Measurements from ENCODE around the gene AMPH.

AMPH gene

DNA sequence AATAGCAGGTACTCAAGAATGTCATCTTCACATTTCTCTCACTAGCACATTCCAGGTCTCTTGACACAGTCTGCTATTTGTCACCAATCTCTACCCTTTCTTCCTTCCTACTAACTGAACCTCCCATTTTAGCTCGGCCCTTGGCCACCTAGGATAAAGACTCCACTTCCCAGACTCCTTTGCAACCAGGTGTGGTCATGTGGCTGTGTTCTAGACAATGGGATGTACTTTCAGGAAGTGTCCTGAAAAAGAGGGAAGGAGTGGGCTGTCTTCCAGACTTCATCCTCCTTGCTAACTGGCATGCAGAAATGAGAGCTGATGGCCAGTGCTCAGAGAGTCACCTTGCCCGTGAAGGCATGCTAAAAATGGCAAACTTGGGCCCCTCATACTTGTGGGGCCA is 139.2 kb downstream of the AMPH start:
- Histone ChIP-seq H3K4me2 (ENCODE audit: low read depth, low read length, poor library complexity, severe bottlenecking) (no peak overlapping the region), H3F3A (ENCODE audit: insufficient read depth) (no peaks in the 10 kb centered on the region), H3K79me2 (ENCODE audit: insufficient read depth, low read length) (no peaks in the 10 kb centered on the region), H3K27ac (ENCODE audit: low read depth, low read length) (no peak overlapping the region), H3K9me3 (ENCODE audit: insufficient read depth, low read length) (no peaks in the 10 kb centered on the region), H3K9ac (ENCODE audit: low read length) (no peak overlapping the region), H3K4me3 (ENCODE audit: insufficient read depth, low read length, poor library complexity, severe bottlenecking) (no peak overlapping the region), H4K20me1 (ENCODE audit: low read depth, low read length) (no peaks in the 10 kb centered on the region), H3K36me3 (ENCODE audit: low read length) (no peaks in the 10 kb centered on the region), H3K9me2 (replicated peaks; ENCODE audit: insufficient read depth, low read length) (no peaks in the 10 kb centered on the region), H3K27me3 (ENCODE audit: low read length) (0 out of 2 replicates have a peak, but pooled peaks cover 2% of the 10 kb centered on the region), H2AFZ (ENCODE audit: low read depth, low read length, severe bottlenecking) (no peak overlapping the region)
- TF ChIP-seq, protein P1, sequence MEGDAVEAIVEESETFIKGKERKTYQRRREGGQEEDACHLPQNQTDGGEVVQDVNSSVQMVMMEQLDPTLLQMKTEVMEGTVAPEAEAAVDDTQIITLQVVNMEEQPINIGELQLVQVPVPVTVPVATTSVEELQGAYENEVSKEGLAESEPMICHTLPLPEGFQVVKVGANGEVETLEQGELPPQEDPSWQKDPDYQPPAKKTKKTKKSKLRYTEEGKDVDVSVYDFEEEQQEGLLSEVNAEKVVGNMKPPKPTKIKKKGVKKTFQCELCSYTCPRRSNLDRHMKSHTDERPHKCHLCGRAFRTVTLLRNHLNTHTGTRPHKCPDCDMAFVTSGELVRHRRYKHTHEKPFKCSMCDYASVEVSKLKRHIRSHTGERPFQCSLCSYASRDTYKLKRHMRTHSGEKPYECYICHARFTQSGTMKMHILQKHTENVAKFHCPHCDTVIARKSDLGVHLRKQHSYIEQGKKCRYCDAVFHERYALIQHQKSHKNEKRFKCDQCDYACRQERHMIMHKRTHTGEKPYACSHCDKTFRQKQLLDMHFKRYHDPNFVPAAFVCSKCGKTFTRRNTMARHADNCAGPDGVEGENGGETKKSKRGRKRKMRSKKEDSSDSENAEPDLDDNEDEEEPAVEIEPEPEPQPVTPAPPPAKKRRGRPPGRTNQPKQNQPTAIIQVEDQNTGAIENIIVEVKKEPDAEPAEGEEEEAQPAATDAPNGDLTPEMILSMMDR (IDR thresholded peaks at IDR 0.05; ENCODE audit: insufficient read depth, low read length, poor library complexity, severe bottlenecking), result no peak
- TF ChIP-seq EZH2phosphoT487 (conservative IDR thresholded peaks at IDR 0.05; ENCODE audit: low read length), result no peak

DNA sequence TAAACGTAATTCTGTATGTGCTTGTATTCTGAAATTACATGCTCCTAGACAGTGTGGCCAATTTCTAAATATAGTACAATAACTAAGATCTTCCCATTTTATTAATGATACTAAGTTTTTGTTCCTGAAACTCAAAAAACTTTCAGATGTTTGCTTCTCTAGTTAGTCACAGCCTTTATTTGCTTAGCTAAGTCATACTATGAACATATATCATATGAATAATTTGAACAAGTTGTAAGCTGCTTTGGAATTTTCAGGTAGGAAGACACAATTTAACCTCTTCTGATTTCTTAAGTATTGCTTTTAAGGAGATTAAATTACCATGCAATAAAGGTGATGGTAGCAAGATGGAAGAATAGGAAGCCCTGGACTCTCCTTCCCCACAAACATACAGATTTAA is 148.7 kb downstream of the AMPH start:
- Histone ChIP-seq H3K27me3 (ENCODE audit: low read length) (no peaks in the 10 kb centered on the region), H3K9ac (ENCODE audit: low read length) (no peak overlapping the region), H3K4me3 (ENCODE audit: insufficient read depth, low read length, poor library complexity, severe bottlenecking) (no peak overlapping the region), H4K20me1 (ENCODE audit: low read depth, low read length) (no peaks in the 10 kb centered on the region), H3K79me2 (ENCODE audit: insufficient read depth, low read length) (no peaks in the 10 kb centered on the region), H3K4me2 (ENCODE audit: low read depth, low read length, poor library complexity, severe bottlenecking) (no peak overlapping the region), H2AFZ (ENCODE audit: low read depth, low read length, severe bottlenecking) (no peak overlapping the region), H3K9me3 (ENCODE audit: insufficient read depth, low read length) (no peaks in the 10 kb centered on the region), H3F3A (ENCODE audit: insufficient read depth) (no peaks in the 10 kb centered on the region), H3K9me2 (replicated peaks; ENCODE audit: insufficient read depth, low read length) (no peaks in the 10 kb centered on the region), H3K36me3 (ENCODE audit: low read length) (no peaks in the 10 kb centered on the region), H3K27ac (ENCODE audit: low read depth, low read length) (no peak overlapping the region)
- no peak for TF ChIP-seq EZH2phosphoT487 (conservative IDR thresholded peaks at IDR 0.05; ENCODE audit: low read length)
- TF ChIP-seq, protein P1 (IDR thresholded peaks at IDR 0.05; ENCODE audit: insufficient read depth, low read length, poor library complexity, severe bottlenecking), result no peak

DNA sequence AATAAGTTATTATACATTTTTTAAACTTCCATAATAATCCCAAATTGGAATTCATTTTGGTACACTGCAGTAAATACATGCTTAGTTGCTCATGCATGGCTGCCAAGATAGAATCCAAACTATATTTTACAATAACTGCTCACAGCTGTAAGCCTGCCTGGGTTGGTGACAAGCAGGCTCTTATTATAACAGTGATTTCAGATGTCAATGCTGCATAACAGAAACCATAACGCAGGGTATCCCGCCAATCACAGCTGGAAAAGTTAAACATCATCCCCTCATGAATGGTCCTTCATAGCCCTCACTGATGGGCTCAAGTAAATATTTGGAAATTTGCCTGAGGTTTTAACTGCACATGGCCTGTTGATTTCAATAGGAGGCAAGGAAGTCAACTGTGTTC is 149.8 kb downstream of the AMPH start:
- H3K36me3 ChIP-seq (ENCODE audit: low read length), result no peaks in the 10 kb centered on the region
- H4K20me1 ChIP-seq (ENCODE audit: low read depth, low read length), result no peaks in the 10 kb centered on the region
- H3K9me3 ChIP-seq (ENCODE audit: insufficient read depth, low read length), result no peaks in the 10 kb centered on the region
- no peak overlapping the region for H3K4me2 ChIP-seq (ENCODE audit: low read depth, low read length, poor library complexity, severe bottlenecking)
- no peak overlapping the region for H3K9ac ChIP-seq (ENCODE audit: low read length)
- H3K4me3 ChIP-seq (ENCODE audit: insufficient read depth, low read length, poor library complexity, severe bottlenecking), result no peak overlapping the region
- H3K27me3 ChIP-seq (ENCODE audit: low read length), result no peaks in the 10 kb centered on the region
- H2AFZ ChIP-seq (ENCODE audit: low read depth, low read length, severe bottlenecking), result no peak overlapping the region
- no peaks in the 10 kb centered on the region for H3F3A ChIP-seq (ENCODE audit: insufficient read depth)
- no peak overlapping the region for H3K27ac ChIP-seq (ENCODE audit: low read depth, low read length)
- H3K79me2 ChIP-seq (ENCODE audit: insufficient read depth, low read length), result no peaks in the 10 kb centered on the region
- no peak for TF ChIP-seq EZH2phosphoT487 (conservative IDR thresholded peaks at IDR 0.05; ENCODE audit: low read length)
- TF ChIP-seq, protein P1 (IDR thresholded peaks at IDR 0.05; ENCODE audit: insufficient read depth, low read length, poor library complexity, severe bottlenecking), result no peak
- no peaks in the 10 kb centered on the region for H3K9me2 ChIP-seq (replicated peaks; ENCODE audit: insufficient read depth, low read length)

Data from SU-DHL-6 (cell line).